GM06990 (cell line): ENCODE data around the gene CHCHD6.

Experiments used
- DNase-seq: peaks from one replicate; pipeline ENCODE4 v3.0.0-alpha.2; 2011; ENCODE audit not compliant: insufficient read length; ENCODE audit errors: extremely low read depth
- H3K27me3 ChIP-seq: replicated peaks from 2 replicates; pipeline ENCODE4 v1.6.0; 2011; ENCODE audit warnings: low read length; ENCODE audit not compliant: control insufficient read depth, insufficient read depth
- H3K36me3 ChIP-seq: 2 replicates; pipeline ENCODE4 v1.5.1; 2011; ENCODE audit warnings: low read length; ENCODE audit not compliant: control insufficient read depth, insufficient read depth
- H3K4me3 ChIP-seq: replicated peaks from 2 replicates; pipeline ENCODE4 v1.5.1; 2011; ENCODE audit warnings: low read depth, mild to moderate bottlenecking, control low read depth, low read length
- CTCF ChIP-seq: IDR thresholded peaks from 2 replicates; pipeline ENCODE4 v1.5.1; 2011; ENCODE audit warnings: low read length, control low read depth, mild to moderate bottlenecking, inconsistent platforms; ENCODE audit not compliant: insufficient read depth, poor library complexity, severe bottlenecking

CHCHD6 gene

GRCh38 chr3:126760541-126760940, 56.5 kb downstream of the CHCHD6 start:
- Histone ChIP-seq H3K27me3 (no peaks in the 10 kb centered on the region), H3K4me3 (no peak overlapping the region), H3K36me3 (no peaks in the 10 kb centered on the region)
- DNase-seq: no peak
- TF ChIP-seq CTCF: no peak

GRCh38 chr3:126763035-126763434, 59.0 kb downstream of the CHCHD6 start:
- H3K4me3 ChIP-seq: no peak overlapping the region
- no peak for DNase-seq
- no peaks in the 10 kb centered on the region for H3K27me3 ChIP-seq
- TF ChIP-seq CTCF: no peak
- H3K36me3 ChIP-seq: no peaks in the 10 kb centered on the region

- DNase-seq: no peak
- Histone ChIP-seq H3K36me3 (no peaks in the 10 kb centered on the region), H3K4me3 (no peak overlapping the region), H3K27me3 (no peaks in the 10 kb centered on the region)
- TF ChIP-seq CTCF: no peak
These were observed 61.4 kb downstream of the CHCHD6 start for GRCh38 chr3:126765187-126766069.

GRCh38 chr3:126766653-126767052, 62.6 kb downstream of the CHCHD6 start:
- TF ChIP-seq CTCF: no peak
- no peak overlapping the region for H3K4me3 ChIP-seq
- no peaks in the 10 kb centered on the region for H3K36me3 ChIP-seq
- H3K27me3 ChIP-seq: no peaks in the 10 kb centered on the region
- DNase-seq: no peak

- no peak for DNase-seq
- no peak for TF ChIP-seq CTCF
- Histone ChIP-seq H3K36me3 (no peaks in the 10 kb centered on the region), H3K27me3 (no peaks in the 10 kb centered on the region), H3K4me3 (no peak overlapping the region)
These were observed 64.9 kb downstream of the CHCHD6 start for GRCh38 chr3:126768903-126769302.

- no peak for TF ChIP-seq CTCF
- Histone ChIP-seq H3K27me3 (no peaks in the 10 kb centered on the region), H3K4me3 (no peak overlapping the region), H3K36me3 (no peaks in the 10 kb centered on the region)
- DNase-seq: no peak
These were observed 66.1 kb downstream of the CHCHD6 start for GRCh38 chr3:126770096-126770495.
